ENCODE data around the gene TMEM176A. TPM values are rescaled to one million over a fixed set of nuclear protein-coding genes. Genes with fewer than 3 reads are reported as not detected.

Gene TMEM176A
- total RNA-seq, 1 donor from 2014 or later: not detected

- peak; percentile 12 for TF ChIP-seq CTCF (IDR thresholded peaks at IDR 0.05; ENCODE audit: insufficient read depth, low read depth, low read length)
- TF ChIP-seq EZH2 (IDR thresholded peaks at IDR 0.05; ENCODE audit: insufficient read depth, low read length): no peak
- no peak overlapping the region for H3K27ac ChIP-seq (ENCODE audit: low read depth, low read length)
- H3K9me3 Mint-ChIP-seq (ENCODE audit: unreplicated experiment): no peaks in the 10 kb centered on the region
- H3K36me3 ChIP-seq (ENCODE audit: insufficient read depth, low read length): no peaks in the 10 kb centered on the region
- no peaks in the 10 kb centered on the region for H3K79me2 ChIP-seq (ENCODE audit: insufficient read depth, low read length)
- no peaks in the 10 kb centered on the region for H3K9me3 ChIP-seq (ENCODE audit: insufficient read depth, low read depth, low read length)
- H3K4me3 Mint-ChIP-seq (ENCODE audit: unreplicated experiment): no peak overlapping the region
- no peaks in the 10 kb centered on the region for H4K20me1 ChIP-seq (ENCODE audit: insufficient read depth, low read length)
- FAIRE-seq (no peak), DNase-seq (ENCODE audit: low read depth) (no peak)
- no peaks in the 10 kb centered on the region for H3K4me1 ChIP-seq (ENCODE audit: insufficient read depth, low read length)
- H3K4me1 Mint-ChIP-seq (ENCODE audit: low read depth, unreplicated experiment): peaks cover 7% of the 10 kb centered on the region
- peaks cover 4% of the 10 kb centered on the region for H3K27me3 Mint-ChIP-seq (ENCODE audit: low read depth, unreplicated experiment)
- no peak overlapping the region for H2AFZ ChIP-seq (ENCODE audit: low read depth, low read length)
- no peak overlapping the region for H3K4me2 ChIP-seq (ENCODE audit: low read length)
- no peaks in the 10 kb centered on the region for H3K36me3 Mint-ChIP-seq (ENCODE audit: low read depth, unreplicated experiment)
- no peak overlapping the region for H3K9ac ChIP-seq (ENCODE audit: low read length)
- no peak overlapping the region for H3K27ac Mint-ChIP-seq (ENCODE audit: unreplicated experiment)
- no peak overlapping the region for H3K4me3 ChIP-seq (ENCODE audit: insufficient read depth, low read depth, low read length)
- H3K27me3 ChIP-seq (ENCODE audit: insufficient read depth, low read length): no peaks in the 10 kb centered on the region
Measured at GRCh38 chr7:150753826-150754603, 46.6 kb upstream of the TMEM176A start.

GRCh38 chr7:150754951-150755350, 45.6 kb upstream of the TMEM176A start:
- no peak overlapping the region for H2AFZ ChIP-seq (ENCODE audit: low read depth, low read length)
- H3K27ac ChIP-seq (ENCODE audit: low read depth, low read length): no peak overlapping the region
- H3K27ac Mint-ChIP-seq (ENCODE audit: unreplicated experiment): peak overlapping the region; percentile 47
- no peak overlapping the region for H3K4me3 Mint-ChIP-seq (ENCODE audit: unreplicated experiment)
- H3K4me1 ChIP-seq (ENCODE audit: insufficient read depth, low read length): no peaks in the 10 kb centered on the region
- no peaks in the 10 kb centered on the region for H3K9me3 Mint-ChIP-seq (ENCODE audit: unreplicated experiment)
- H3K27me3 Mint-ChIP-seq (ENCODE audit: low read depth, unreplicated experiment): no peaks in the 10 kb centered on the region
- no peaks in the 10 kb centered on the region for H3K36me3 ChIP-seq (ENCODE audit: insufficient read depth, low read length)
- peaks cover 7% of the 10 kb centered on the region for H3K4me1 Mint-ChIP-seq (ENCODE audit: low read depth, unreplicated experiment)
- no peaks in the 10 kb centered on the region for H4K20me1 ChIP-seq (ENCODE audit: insufficient read depth, low read length)
- no peaks in the 10 kb centered on the region for H3K36me3 Mint-ChIP-seq (ENCODE audit: low read depth, unreplicated experiment)
- no peak for FAIRE-seq
- no peak overlapping the region for H3K4me3 ChIP-seq (ENCODE audit: insufficient read depth, low read depth, low read length)
- no peak overlapping the region for H3K4me2 ChIP-seq (ENCODE audit: low read length)
- no peak overlapping the region for H3K9ac ChIP-seq (ENCODE audit: low read length)
- TF ChIP-seq EZH2 (IDR thresholded peaks at IDR 0.05; ENCODE audit: insufficient read depth, low read length) (no peak), CTCF (IDR thresholded peaks at IDR 0.05; ENCODE audit: insufficient read depth, low read depth, low read length) (no peak)
- no peaks in the 10 kb centered on the region for H3K79me2 ChIP-seq (ENCODE audit: insufficient read depth, low read length)
- H3K27me3 ChIP-seq (ENCODE audit: insufficient read depth, low read length): no peaks in the 10 kb centered on the region
- H3K9me3 ChIP-seq (ENCODE audit: insufficient read depth, low read depth, low read length): no peaks in the 10 kb centered on the region
- no peak for DNase-seq (ENCODE audit: low read depth)

GRCh38 chr7:150755473-150756099, 45.0 kb upstream of the TMEM176A start:
- H3K79me2 ChIP-seq (ENCODE audit: insufficient read depth, low read length): no peaks in the 10 kb centered on the region
- H2AFZ ChIP-seq (ENCODE audit: low read depth, low read length): no peak overlapping the region
- no peaks in the 10 kb centered on the region for H3K9me3 ChIP-seq (ENCODE audit: insufficient read depth, low read depth, low read length)
- Mint-ChIP-seq H3K4me1 (ENCODE audit: low read depth, unreplicated experiment) (peaks cover 7% of the 10 kb centered on the region), H3K4me3 (ENCODE audit: unreplicated experiment) (no peak overlapping the region), H3K9me3 (ENCODE audit: unreplicated experiment) (no peaks in the 10 kb centered on the region), H3K27me3 (ENCODE audit: low read depth, unreplicated experiment) (no peaks in the 10 kb centered on the region), H3K27ac (ENCODE audit: unreplicated experiment) (no peak overlapping the region), H3K36me3 (ENCODE audit: low read depth, unreplicated experiment) (no peaks in the 10 kb centered on the region)
- no peak overlapping the region for H3K4me3 ChIP-seq (ENCODE audit: insufficient read depth, low read depth, low read length)
- no peak overlapping the region for H3K9ac ChIP-seq (ENCODE audit: low read length)
- no peaks in the 10 kb centered on the region for H3K27me3 ChIP-seq (ENCODE audit: insufficient read depth, low read length)
- TF ChIP-seq EZH2 (IDR thresholded peaks at IDR 0.05; ENCODE audit: insufficient read depth, low read length): no peak
- no peak for TF ChIP-seq CTCF (IDR thresholded peaks at IDR 0.05; ENCODE audit: insufficient read depth, low read depth, low read length)
- no peak overlapping the region for H3K27ac ChIP-seq (ENCODE audit: low read depth, low read length)
- H3K4me2 ChIP-seq (ENCODE audit: low read length): no peak overlapping the region
- no peaks in the 10 kb centered on the region for H3K4me1 ChIP-seq (ENCODE audit: insufficient read depth, low read length)
- DNase-seq (ENCODE audit: low read depth) (no peak), FAIRE-seq (no peak)
- H3K36me3 ChIP-seq (ENCODE audit: insufficient read depth, low read length): no peaks in the 10 kb centered on the region
- no peaks in the 10 kb centered on the region for H4K20me1 ChIP-seq (ENCODE audit: insufficient read depth, low read length)

Data from astrocyte (in vitro differentiated cells and primary cell).